Endometrial microvascular endothelial cells (primary cell): ENCODE measurements around the gene PTPA. TPM values are rescaled to one million over a fixed set of nuclear protein-coding genes. Genes with fewer than 3 reads are reported as not detected.
"Not testable (repeated sequence)": the region's sequence is repeated elsewhere in the genome, so short reads cannot be mapped to it uniquely, and the experiment has no call there.

Experiments used
- in situ Hi-C: cut with HindIII; loops from 2 replicates; pipeline ENCODE4 v1.10.0; 2017; ENCODE audit warnings: low sequenced_read_pairs, low pct_unique_long_range_greater_than_20kb; ENCODE audit errors: inconsistent ontology term
- total RNA-seq: library from RNA; depleted of rRNA; stranded (reverse); fragments of >200 nt; gene quantifications from one replicate; pipeline ENCODE4 v1.2.3, GENCODE V29; 2015; ENCODE audit errors: inconsistent ontology term

PTPA gene
- total RNA-seq, 1 donor from 2014 or later, result 163 TPM

DNA sequence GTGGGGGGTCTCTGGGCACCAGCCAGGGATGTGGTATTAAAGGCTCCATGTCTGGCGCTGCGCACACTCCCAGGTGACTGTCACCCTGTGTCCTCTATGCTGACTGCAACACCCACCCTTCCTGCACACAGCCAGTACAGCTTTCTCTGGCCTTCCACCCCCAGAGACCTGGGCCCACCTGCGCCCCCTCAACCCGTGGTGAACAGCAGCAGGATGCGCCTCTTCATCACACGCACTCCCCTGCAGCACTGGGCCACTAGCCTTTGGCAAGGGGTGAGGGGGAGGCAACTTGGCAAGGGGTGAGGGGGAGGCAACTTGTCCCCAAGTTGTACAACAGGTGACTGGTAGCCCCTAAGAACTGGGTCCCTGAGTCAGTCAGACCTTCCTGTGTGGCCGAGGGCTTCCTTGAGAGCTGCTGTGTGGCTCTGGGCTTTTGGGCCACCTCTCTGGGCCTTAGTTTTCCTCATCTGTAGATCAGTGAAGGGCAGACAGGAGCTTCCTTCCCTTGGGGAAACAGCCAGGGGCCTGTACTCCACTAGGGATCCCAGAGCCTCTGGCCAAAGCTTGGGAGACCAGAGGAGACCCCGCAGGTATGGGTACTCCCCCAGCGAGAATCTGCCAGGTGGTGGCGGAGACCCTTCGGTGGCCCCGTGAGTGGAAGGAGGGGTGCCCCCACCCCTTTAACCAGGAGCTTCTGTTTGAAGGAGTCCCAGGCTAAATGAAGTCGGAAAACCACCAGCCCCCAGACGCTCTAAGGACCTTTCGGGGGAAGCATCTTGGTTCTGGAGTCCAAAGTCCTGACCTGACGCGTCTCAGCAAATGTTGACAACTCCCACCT is 5.1 kb upstream of the PTPA start:
- in situ Hi-C loops, result no loop called here

DNA sequence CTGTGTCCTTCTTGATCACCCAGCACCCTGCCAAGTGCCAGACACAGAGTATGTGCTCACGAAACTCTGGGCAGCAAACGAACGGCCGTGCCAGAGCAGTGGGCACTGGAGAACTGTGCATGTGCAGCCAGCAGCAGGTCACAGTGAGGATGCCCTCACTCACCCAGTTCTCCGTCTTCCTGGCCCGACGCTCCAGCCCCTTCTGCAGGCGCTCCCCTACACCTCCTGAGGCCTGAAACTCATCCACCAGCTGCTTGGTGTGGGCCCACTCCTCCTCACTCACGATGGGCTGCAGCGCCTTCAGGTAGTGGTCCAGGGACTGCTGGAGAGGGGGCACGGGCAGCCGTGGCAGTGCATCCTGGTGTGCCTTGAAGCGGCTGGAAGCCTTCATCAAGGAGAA is 3.6 kb upstream of the PTPA start:
- in situ Hi-C loops, result no loop called here

DNA sequence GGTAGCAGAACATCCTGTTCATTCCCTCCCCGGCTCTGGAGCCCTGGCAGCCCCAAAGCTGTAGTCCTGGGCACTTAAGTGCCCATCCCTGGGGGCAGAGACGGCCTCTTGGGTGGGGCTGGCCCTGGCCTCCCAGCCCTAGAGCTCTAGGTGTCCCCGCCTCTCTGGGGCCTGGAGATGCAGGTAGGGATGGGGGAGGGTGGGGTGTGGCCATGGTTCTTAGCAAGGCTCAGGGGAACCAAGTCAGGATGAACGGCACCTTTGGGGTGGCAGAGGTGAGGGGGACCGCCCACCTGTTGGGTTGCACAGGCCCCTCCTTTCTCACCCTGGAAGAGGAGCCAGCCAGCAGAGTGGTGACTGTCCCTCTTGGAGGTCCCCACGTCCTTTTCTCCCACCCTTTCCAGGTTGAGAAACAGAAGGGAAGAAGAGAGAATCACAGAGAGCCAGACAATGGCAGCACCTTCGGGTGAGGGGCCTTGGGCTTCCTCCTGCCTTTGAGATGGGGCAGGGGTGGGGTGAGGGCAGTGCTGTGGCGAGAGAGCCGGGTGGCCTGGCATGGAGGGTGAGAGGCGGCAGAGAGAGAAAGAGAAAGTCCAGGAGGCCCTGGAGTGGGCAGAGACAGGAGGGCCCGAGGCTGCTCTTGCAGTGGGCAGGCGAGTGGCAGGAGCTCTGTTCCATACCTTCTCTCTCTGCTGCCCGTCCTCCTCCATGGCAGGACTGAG is 3.0 kb upstream of the PTPA start:
- in situ Hi-C loops, result no loop called here

DNA sequence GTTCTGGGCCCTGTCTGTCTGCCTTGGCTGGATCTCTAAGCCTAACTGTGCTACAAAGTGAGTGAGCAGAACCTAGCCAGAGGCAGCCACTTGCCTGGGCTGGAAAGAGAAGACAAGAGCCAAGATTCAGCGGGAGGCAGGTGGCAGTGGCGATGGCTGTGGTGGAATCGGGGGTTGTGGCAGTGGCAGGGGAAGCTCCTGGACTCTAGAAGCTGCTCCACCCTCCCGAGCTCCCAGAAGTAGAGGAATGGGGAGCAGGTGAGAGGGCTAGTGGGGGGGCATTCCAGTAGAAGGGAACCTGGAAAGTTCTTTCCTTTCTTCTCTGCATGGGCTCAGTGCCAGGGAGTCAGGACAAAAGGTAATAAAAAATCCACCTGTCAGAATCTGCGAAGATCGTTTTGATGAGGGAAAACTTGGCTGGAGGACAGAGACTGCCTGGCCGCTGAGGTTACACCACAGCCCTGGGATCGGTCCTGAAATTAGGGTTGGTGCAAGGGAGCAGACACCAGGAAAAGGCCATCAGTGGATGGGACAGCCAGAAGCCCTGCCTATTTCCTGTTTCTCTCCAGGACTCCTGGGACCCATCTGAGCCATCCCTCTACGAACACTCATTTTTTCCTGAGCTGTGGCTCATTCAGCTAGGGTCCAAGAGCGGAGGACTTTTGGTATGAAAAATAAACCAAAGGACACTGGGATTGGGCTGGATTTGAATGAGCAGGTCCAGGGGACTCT is 2.2 kb upstream of the PTPA start:
- in situ Hi-C loops, result no loop called here

DNA sequence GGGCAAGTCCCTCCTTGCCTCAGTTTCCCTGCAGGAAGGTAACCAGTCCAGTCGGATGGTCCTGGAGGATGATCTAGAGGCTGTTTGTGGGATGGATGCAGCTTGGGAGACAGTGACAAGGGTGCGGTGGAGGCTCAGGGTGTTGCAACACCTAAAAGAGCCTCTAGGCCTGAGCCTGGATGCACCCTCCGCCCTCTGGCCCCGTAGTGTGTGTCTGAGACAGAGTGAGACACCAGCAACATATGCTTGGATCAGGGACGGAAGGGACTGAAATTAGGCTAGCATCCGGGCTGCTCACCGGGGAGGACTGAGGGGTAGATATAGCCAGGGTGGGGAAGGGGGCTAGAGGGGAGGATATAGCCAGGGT is 1.7 kb upstream of the PTPA start:
- in situ Hi-C loops, result no loop called here

DNA sequence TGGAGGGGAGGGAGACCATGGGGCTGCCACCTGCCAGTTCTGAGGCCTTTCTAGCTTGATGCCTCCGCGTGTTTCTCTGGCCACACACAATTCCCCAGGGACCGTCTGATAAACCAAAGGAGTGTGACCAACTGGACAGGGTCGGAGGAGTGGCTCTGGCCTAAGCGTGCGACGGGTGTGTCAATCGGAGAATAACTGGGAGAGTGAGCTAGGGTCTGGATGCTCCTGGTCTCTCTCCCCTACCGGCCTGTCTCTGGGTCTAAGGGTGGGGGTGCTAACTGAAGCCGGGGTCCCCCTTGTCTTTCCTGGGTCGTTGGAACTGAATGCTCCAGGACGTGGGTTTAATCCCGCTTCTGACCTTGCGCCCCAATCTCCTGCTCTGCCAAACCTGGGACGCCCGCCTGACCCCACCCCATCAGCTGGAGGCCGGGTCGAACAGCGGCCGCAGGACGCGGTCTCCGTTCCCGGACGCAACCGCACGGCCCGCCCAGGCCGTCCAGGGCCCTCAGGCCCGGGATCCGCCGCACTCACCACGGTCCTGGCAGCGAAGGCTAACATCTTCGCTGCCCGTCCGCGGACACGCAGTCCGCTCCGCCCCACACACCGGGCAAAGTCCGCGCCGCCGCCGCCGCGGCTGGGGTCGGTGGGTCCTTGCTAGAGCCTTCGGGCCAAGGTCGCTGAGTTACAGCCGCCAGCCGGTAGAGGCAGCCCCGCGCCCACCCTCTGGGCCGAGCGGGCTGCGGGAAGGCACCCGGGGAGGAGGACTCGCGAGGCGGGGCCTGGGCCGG is 1.1 kb upstream of the PTPA start:
- in situ Hi-C loops, result no loop called here

DNA sequence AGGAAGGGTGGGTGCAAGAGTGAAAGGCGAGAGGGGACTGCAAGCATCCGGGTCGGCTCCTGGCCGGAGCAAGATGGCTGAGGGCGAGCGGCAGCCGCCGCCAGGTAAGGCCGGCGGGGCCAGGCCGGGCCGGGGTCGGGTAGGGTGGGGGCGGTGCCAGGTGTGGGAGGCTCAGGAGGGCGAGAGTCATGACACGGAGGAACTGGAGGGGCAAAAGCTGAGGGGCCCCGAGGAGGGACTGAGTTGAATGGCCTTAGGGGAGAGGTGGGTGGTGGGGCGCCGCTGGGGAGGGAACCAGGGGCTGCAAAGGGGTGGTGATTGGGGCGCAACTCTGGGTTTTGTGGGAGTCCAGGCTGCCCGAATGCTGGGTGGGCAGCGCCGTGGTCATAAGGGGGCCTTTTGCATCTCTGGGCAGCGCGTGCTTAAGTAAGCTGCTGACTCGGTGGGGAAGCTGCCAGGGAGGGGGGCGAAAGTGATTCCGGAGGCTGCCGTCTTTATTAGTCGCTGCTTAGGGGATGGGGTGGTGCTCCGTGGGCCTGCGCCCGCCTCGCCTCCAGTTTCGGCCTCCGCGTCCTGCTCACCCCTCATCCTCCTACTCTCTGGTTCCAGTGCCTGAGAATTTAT is 425 bp downstream of the PTPA start:
- in situ Hi-C loops, result no loop called here

DNA sequence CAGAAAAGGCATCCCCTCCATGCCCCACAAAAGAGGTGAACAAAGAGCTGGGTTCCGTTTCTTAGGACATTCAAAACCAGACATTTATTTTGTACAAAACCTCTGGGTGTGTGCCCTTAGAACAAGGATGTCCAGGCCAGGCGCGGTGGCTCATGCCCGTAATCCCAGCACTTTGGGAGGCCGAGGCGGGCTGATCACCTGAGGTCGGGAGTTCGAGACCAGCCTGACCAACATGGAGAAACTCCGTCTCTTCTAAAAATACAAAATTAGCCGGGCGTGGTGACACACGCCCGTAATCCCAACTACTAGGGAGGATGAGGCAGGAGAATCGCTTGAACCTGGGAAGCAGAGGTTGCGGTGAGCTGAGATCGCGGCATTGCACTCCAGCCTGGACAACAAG is 1.3 kb downstream of the PTPA start:
- in situ Hi-C loops, result not testable (repeated sequence)

DNA sequence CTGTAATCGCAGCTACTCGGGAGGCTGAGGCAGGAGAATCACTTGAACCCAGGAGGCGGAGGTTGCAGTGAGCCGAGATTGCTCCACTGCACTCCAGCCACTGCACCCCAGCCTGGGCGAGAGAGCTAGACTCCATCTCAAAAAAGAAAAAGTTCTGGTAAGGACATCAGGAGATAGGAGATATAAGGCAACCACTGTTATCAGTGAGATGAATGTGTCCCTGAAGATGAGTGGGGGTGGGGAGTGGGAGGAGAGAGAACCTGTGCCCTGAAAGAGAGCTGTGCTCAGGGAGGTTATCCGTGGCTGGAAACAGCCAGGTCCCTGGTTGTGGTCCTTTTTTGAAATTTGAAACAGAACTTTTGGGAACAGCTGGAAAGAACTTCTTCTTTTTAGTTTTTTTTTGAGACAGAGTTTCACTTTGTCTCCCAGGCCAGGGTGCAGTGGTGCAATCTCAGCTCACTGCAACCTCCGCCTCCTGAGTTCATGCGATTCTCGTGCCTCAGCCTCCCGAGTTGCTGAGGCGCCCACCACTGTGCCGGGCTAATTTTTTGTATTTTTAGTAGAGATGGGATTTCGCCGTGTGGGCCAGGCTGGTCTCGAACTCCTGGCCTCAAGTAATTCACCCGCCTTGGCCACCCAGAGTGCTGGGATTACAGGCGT is 2.6 kb downstream of the PTPA start:
- in situ Hi-C loops, result no loop called here

DNA sequence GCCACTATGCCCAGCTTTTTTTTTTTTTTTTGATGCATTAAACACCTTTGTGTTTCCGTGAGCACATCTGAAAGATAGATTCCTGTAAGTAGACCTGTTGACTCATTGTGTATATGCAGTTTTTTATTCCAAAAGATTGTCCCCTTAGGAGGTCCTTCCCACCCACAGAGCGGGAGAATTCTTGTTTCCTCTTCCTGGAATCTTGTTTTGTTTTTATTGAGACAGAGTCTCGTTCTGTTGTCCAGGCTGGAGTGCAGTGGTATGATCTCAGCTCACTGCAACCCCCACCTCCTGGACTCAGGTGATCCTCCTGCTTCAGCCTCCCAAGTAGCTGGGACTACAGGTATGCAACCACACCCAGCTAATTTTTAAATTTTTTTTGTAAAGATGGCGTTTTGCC is 7.6 kb downstream of the PTPA start:
- in situ Hi-C loops, result no loop called here

DNA sequence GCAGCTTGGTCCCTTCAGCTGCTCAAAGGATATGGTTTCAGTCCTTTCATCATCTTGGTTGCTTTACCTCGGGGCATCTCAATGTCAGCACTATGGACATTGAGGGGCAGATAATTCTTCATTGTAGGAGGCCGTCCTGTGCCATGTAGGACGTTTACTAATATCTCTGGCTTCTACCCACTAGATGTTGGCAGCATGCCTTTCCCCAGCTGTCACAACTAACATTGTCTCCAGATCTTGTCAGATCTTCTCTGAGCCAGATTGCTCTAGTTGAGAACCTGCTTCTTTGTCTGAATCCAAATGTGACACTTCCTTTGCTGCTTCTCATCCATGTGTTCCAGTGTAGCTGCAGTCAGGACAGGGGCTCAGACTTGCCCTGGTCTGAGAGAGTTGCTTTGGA is 10.3 kb downstream of the PTPA start:
- in situ Hi-C loops, result no loop called here

DNA sequence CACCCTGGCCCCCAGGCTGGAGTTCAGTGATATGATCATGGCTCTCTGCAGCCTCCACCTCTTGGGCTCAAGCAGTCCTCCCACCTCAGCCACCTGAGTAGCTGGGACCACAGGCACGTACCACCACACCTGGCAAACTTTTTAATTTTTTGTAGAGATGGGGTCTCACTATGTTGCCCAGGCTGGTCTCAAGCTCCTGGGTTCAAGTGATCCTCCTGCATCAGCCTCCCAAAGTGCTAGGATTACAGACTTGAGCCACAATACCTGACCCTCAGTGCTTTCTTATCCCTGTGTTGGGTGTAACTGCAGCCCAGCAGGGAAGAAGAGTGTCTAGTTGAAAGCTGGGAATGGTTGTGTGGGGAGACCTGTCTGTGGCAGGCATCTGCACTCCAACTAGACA is 10.9 kb downstream of the PTPA start:
- in situ Hi-C loops, result no loop called here

DNA sequence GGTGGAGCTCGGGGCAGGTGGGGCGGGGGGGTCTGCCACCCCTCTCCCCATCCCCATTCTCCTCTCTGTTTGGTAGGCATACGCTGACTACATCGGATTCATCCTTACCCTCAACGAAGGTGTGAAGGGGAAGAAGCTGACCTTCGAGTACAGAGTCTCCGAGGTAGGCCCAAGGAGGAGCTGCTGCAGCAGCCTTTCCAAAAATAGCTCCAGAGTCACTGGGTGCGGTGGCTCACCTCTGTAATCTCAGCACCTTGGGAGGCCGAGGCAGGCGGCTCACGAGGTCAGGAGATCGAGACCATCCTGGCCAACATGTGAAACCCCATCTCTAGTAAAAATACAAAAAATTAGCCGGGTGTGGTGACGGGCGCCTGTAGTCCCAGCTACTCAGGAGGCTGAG is 11.8 kb downstream of the PTPA start:
- in situ Hi-C loops, result not testable (repeated sequence)

DNA sequence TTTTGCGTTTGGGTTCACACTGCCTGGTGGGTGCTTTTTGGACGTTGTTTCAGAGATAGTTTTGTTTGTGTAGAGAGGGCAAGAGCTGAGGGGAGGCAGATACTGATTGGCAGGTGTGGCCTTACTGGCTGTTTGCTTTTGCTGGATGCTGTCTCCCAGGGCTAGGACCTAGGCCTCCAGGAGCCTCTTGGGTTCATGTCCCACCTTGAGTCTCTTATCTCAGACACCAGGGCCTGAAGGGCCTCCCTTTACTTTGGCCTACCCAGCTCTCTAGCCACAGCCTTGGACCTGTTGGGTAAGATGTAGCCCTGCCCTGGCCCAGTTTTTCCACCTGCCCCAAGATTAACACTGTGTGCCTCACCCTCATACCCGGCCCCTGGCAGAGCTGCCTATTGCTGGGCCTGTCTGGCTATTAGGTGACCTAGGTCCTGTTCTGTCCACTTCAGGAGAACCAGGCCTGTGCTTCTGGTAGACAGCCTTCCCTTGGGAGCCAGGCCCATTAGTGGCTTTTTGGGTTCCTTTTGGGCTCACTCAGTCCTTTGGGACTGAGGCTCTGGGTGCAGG is 13.4 kb downstream of the PTPA start:
- in situ Hi-C loops, result no loop called here

DNA sequence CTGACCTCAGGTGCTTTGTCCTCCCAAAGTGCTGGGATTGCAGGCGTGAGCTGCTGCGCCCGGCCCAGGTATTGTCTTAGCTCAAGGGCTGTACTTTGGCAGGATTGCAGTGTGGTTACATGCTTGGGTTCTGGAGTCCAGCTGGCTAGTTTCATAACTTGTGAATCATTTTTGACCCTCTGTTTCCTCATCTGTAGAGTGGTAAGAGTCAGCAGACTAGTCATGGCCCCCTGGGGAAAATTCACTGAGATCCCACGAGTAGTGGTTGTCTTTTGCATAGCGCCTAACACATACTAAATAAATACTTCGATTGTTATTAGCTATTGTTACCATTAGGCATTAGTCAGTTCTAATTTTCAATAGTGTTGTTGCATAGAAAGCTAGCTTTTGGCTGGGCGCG is 14.3 kb downstream of the PTPA start:
- in situ Hi-C loops, result no loop called here

DNA sequence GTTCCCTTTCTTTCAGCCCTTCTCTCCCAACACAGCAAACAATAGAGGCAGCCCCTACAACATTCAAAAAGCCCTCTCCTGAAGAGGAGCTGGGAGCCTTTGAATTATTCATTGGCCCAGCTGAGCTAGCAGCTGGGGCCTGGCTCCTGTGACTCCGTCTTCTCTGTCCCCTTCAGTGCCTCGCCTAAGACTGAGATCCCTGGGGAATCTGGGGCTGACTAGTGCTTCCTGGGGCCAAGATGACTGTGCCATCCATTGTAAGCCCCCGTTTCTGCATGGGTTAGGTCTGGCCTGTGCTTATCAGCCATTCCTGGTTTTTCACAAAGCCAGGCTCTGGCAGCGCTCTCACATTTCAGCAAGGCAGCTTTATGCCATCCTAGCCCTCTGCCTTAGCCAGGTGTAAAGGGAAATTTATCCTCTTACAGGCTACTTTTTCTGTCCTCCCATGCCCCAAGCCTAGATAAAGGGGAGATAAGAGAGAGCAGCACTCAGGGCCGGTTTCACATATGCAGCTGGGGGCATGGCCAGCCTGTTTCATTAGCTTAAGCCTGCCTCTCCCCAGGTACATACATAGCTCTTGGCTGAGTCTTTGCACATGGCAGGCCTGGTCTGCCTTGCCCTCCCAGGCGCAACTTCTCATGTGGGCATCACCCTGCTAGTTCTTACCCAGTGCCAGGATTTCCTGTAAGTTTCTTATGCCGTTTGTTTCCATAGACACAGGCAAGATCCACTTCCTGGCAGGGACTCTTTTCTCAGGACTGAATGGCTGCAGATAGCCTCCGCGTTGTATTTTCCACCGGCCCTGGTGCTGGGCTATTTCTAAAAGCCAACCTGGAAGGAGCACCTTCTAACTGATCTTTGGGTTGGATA is 15.8 kb downstream of the PTPA start:
- in situ Hi-C loops, result no loop called here

DNA sequence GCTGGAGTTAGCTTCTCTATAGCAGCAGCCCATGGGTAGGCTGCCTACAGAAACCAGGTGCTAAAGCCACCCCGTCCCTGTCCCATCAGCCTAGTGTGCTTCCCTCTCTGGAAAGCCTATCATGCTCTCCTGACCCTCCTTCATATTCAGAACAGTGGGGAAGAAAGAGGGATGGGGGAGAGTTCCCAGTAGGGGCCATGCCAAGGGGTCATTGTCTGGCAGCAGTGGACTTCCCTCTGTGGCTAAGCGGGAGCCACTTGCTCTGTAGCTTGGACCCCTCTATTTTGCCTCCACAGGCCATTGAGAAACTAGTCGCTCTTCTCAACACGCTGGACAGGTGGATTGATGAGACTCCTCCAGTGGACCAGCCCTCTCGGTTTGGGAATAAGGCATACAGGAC is 17.5 kb downstream of the PTPA start:
- in situ Hi-C loops, result no loop called here
